Panc1 (cell line): Measurements from ENCODE around the gene SLIT1.

Source experiments
- CTCF ChIP-seq: fragments of 450-650 bp; IDR thresholded peaks from 2 replicates; pipeline ENCODE4 v1.5.1; 2017; ENCODE audit warnings: mild to moderate bottlenecking
- POLR2AphosphoS5 ChIP-seq: IDR thresholded peaks from 2 replicates; pipeline ENCODE4 v1.6.1; 2012; ENCODE audit warnings: mild to moderate bottlenecking, low read depth, low read length, moderate library complexity
- REST ChIP-seq, 2 experiments: IDR thresholded peaks; 2 replicates each; pipeline ENCODE4 v1.6.1; 2011 to 2012; ENCODE audit warnings: low read depth in 2 of 2, control low read depth in 1 of 2, low read length in 1 of 2, mild to moderate bottlenecking in 1 of 2, moderate library complexity in 1 of 2; ENCODE audit not compliant: insufficient read depth in 1 of 2
- SIN3A ChIP-seq: IDR thresholded peaks from 2 replicates; pipeline ENCODE4 v1.6.1; 2012; ENCODE audit warnings: low read depth, mild to moderate bottlenecking, low read length, moderate library complexity, borderline replicate concordance; ENCODE audit not compliant: insufficient read depth
- TCF7L2 ChIP-seq: IDR thresholded peaks from 2 replicates; pipeline ENCODE4 v1.6.1; 2011; ENCODE audit warnings: mild to moderate bottlenecking, low read depth, low read length, inconsistent platforms

GRCh38 chr10:97049670-97050069 lies 136.1 kb downstream of the SLIT1 start:
- TF ChIP-seq CTCF (no peak), TCF7L2 (no peak), POLR2AphosphoS5 (no peak), SIN3A (no peak), REST (IDR thresholded peaks at IDR 0.05; ENCODE audit: insufficient read depth in 1 of 2, low read depth in 2 of 2, low read length in 1 of 2) (no peak)
